M059J (cell line): ENCODE measurements around the gene MOB3C. TPM values are rescaled to one million over a fixed set of nuclear protein-coding genes. Genes with fewer than 3 reads are reported as not detected.

Experiments used
- DNase-seq: peaks from one replicate; pipeline ENCODE4 v3.0.0-alpha.2; 2012; ENCODE audit warnings: low read depth
- total RNA-seq: library from RNA; depleted of rRNA; stranded (reverse); fragments of >200 nt; shearing (Covaris generic); gene quantifications from 2 replicates; pipeline ENCODE4 v1.2.3, GENCODE V29; 2014; rRNA removed

Gene MOB3C
- total RNA-seq, 1 experiment from 2014 or later: 17.2 TPM

- DNase-seq: no peak
Observed at GRCh38 chr1:46575778-46576177, 40.8 kb downstream of the MOB3C start.

GRCh38 chr1:46575300-46575699 is 41.3 kb downstream of the MOB3C start:
- DNase-seq: no peak

- no peak for DNase-seq
Observed at GRCh38 chr1:46571691-46572225, 44.9 kb downstream of the MOB3C start.

GRCh38 chr1:46569884-46570725 is 46.5 kb downstream of the MOB3C start:
- no peak for DNase-seq

- DNase-seq: no peak
Observed at GRCh38 chr1:46569116-46569515, 47.5 kb downstream of the MOB3C start.

GRCh38 chr1:46568461-46568891 is 48.1 kb downstream of the MOB3C start:
- no peak for DNase-seq

GRCh38 chr1:46563341-46563740 is 53.3 kb downstream of the MOB3C start:
- DNase-seq: no peak

- DNase-seq: no peak
Observed at GRCh38 chr1:46562498-46562897, 54.1 kb downstream of the MOB3C start.

- DNase-seq: no peak
Observed at GRCh38 chr1:46558966-46559365, 57.6 kb downstream of the MOB3C start.

- no peak for DNase-seq
Observed at GRCh38 chr1:46558141-46558963, 58.3 kb downstream of the MOB3C start.

Other genes starting within 250 kb of the MOB3C start
- 0.05 and 0.69 TPM in 2 replicates for gene FAAH, start 222.5 kb downstream of the MOB3C start, total RNA-seq
- not detected in 2 replicates for gene DMBX1, start 127.0 kb downstream of the MOB3C start, total RNA-seq
- not detected in 2 replicates for gene KNCN, start 65.2 kb downstream of the MOB3C start, total RNA-seq
- 9.5 and 12.0 TPM in 2 replicates for gene MKNK1, start 12.5 kb downstream of the MOB3C start, total RNA-seq
- gene ATPAF1, start 51.6 kb upstream of the MOB3C start, total RNA-seq: 68.4 and 94.2 TPM in 2 replicates
- not detected in 2 replicates for gene TEX38, start 55.0 kb upstream of the MOB3C start, total RNA-seq
- 71.6 and 113 TPM in 2 replicates for gene EFCAB14, start 102.3 kb upstream of the MOB3C start, total RNA-seq
- not detected in 2 replicates for gene CYP4B1, start 182.2 kb upstream of the MOB3C start, total RNA-seq